H1 (cell line): ENCODE data around the gene SMIM9. TPM values are rescaled to one million over a fixed set of nuclear protein-coding genes. Genes with fewer than 3 reads are reported as not detected.

Experiments
- CTCF ChIA-PET: fragments of 300-600 bp; sonication (Branson Sonifier 250); formaldehyde crosslinking; loops from one replicate; lab custom pipeline; 2021; ENCODE audit not compliant: partially characterized antibody; lab: Charles Lee
- POLR2A ChIA-PET: fragments of 300-600 bp; sonication (Branson Sonifier 250); formaldehyde crosslinking; loops from one replicate; lab custom pipeline; 2021; ENCODE audit warnings: inconsistent platforms; ENCODE audit not compliant: partially characterized antibody; lab: Charles Lee
- DNase-seq, 2 experiments: peaks; one replicate each; pipeline versions ENCODE4 v3.0.0 to v3.0.0-alpha.2; 2010 to 2022; ENCODE audit warnings: low spot score in 2 of 2, low read depth in 1 of 2, mixed read lengths in 1 of 2
- FAIRE-seq: peaks from 2 replicates; lab custom pipeline; 2011; peaks lifted over from hg19 to GRCh38; lab: Jason Lieb, UNC
- H2AFZ ChIP-seq: 2 replicates; pipeline ENCODE4 v1.8.1; 2012; ENCODE audit warnings: low read length, inconsistent platforms
- H2AK5ac ChIP-seq: 2 replicates; pipeline ENCODE4 v1.6.1; 2013; ENCODE audit warnings: low read depth, low read length
- H2BK120ac ChIP-seq: replicated peaks from 2 replicates; pipeline ENCODE3; 2013; ENCODE audit warnings: low read depth, low read length, inconsistent platforms
- H2BK12ac ChIP-seq: 2 replicates; pipeline ENCODE4 v1.6.1; 2013; ENCODE audit warnings: low read depth, low read length
- H2BK15ac ChIP-seq: 2 replicates; pipeline ENCODE4 v1.6.1; 2013; ENCODE audit warnings: low read length
- H2BK20ac ChIP-seq: 2 replicates; pipeline ENCODE4 v1.6.1; 2013; ENCODE audit warnings: low read length
- H2BK5ac ChIP-seq: 2 replicates; pipeline ENCODE4 v1.6.1; 2013; ENCODE audit warnings: low read depth, low read length
- H3K14ac ChIP-seq: 2 replicates; pipeline ENCODE4 v1.6.1; 2013; ENCODE audit warnings: inconsistent platforms; ENCODE audit not compliant: insufficient read length
- H3K18ac ChIP-seq: 2 replicates; pipeline ENCODE4 v1.6.1; 2013; ENCODE audit warnings: low read length; ENCODE audit errors: extremely low read depth
- H3K23ac ChIP-seq: 2 replicates; pipeline ENCODE4 v1.6.1; 2013; ENCODE audit warnings: inconsistent platforms; ENCODE audit not compliant: insufficient read length
- H3K23me2 ChIP-seq: 2 replicates; pipeline ENCODE4 v1.6.1; 2013; ENCODE audit warnings: low read depth, low read length
- H3K27ac ChIP-seq: 2 replicates; pipeline ENCODE4 v1.6.1; 2011; ENCODE audit warnings: low read depth, low read length, inconsistent platforms
- H3K27me3 ChIP-seq, 4 experiments: replicated peaks in 1 of 4; 1 replicate in 1 of 4; 2 replicates in 3 of 4; pipeline versions ENCODE4 v1.6.1 to v1.8.1; 2011 to 2013; ENCODE audit warnings: low read length in 3 of 4, mild to moderate bottlenecking in 3 of 4, inconsistent platforms in 2 of 4, mixed read lengths in 2 of 4, moderate library complexity in 1 of 4; ENCODE audit not compliant: control insufficient read depth in 3 of 4, insufficient read depth in 3 of 4; ENCODE audit errors: extremely low read depth in 1 of 4
- H3K36me3 ChIP-seq, 4 experiments: 2 replicates each; pipeline versions ENCODE4 v1.6.1 to v1.8.1; 2011 to 2013; ENCODE audit warnings: mild to moderate bottlenecking in 4 of 4, low read length in 3 of 4, moderate library complexity in 2 of 4, control low read depth in 1 of 4, inconsistent platforms in 1 of 4; ENCODE audit not compliant: insufficient read depth in 4 of 4, control insufficient read depth in 2 of 4
- H3K4ac ChIP-seq: replicated peaks from 2 replicates; pipeline ENCODE3; 2013; ENCODE audit warnings: low read length, low read depth, mixed read lengths, inconsistent platforms; ENCODE audit not compliant: insufficient read length
- H3K4me1 ChIP-seq, 4 experiments: replicated peaks in 1 of 4; 1 replicate in 1 of 4; 2 replicates in 3 of 4; pipeline versions ENCODE4 v1.6.1 to v1.8.1; 2011 to 2013; ENCODE audit warnings: low read length in 3 of 4, inconsistent platforms in 2 of 4, mixed read lengths in 1 of 4; ENCODE audit not compliant: insufficient read depth in 4 of 4, control insufficient read depth in 3 of 4
- H3K4me2 ChIP-seq, 2 experiments: 2 replicates each; pipeline versions ENCODE4 v1.6.1 to v1.8.1; 2011 to 2013; ENCODE audit warnings: low read depth in 2 of 2, low read length in 2 of 2, control low read depth in 1 of 2, inconsistent platforms in 1 of 2, mild to moderate bottlenecking in 1 of 2; ENCODE audit not compliant: insufficient read depth in 1 of 2
- H3K4me3 ChIP-seq, 4 experiments: fragments of 200-600, 300-600 bp in 1 of 4; sonication (generic), shearing (Covaris generic), sonication (Bioruptor Twin) in 1 of 4; 2 replicates each; pipeline versions ENCODE4 v1.5.1 to v1.8.1; 2011 to 2016; ENCODE audit warnings: low read length in 4 of 4, low read depth in 3 of 4, control low read depth in 2 of 4, inconsistent platforms in 2 of 4, mild to moderate bottlenecking in 2 of 4, mixed read lengths in 1 of 4, moderate library complexity in 1 of 4; ENCODE audit not compliant: insufficient read depth in 2 of 4; ENCODE audit errors: extremely low read depth in 1 of 4
- H3K56ac ChIP-seq: replicated peaks from 2 replicates; pipeline ENCODE3; 2013; ENCODE audit warnings: low read depth, mild to moderate bottlenecking, mixed read lengths, low read length, inconsistent platforms; ENCODE audit not compliant: insufficient read length
- H3K79me1 ChIP-seq: 2 replicates; pipeline ENCODE4 v1.6.1; 2013; ENCODE audit warnings: low read depth, low read length, control low read depth
- H3K79me2 ChIP-seq, 2 experiments: 2 replicates each; pipeline versions ENCODE4 v1.6.1 to v1.8.1; 2012 to 2013; ENCODE audit warnings: low read length in 2 of 2, mild to moderate bottlenecking in 2 of 2, inconsistent platforms in 1 of 2; ENCODE audit not compliant: insufficient read depth in 2 of 2, control insufficient read depth in 1 of 2
- H3K9ac ChIP-seq, 4 experiments: replicated peaks in 1 of 4; 1 replicate in 1 of 4; 2 replicates in 3 of 4; pipeline versions ENCODE4 v1.6.1 to v1.8.1; 2011 to 2013; ENCODE audit warnings: low read depth in 3 of 4, low read length in 3 of 4, control low read depth in 2 of 4, mild to moderate bottlenecking in 2 of 4, moderate library complexity in 2 of 4, inconsistent platforms in 1 of 4; ENCODE audit errors: extremely low read depth in 1 of 4
- H3K9me3 ChIP-seq, 2 experiments: 2 replicates each; pipeline versions ENCODE4 v1.6.1 to v1.8.1; 2012 to 2013; ENCODE audit warnings: mild to moderate bottlenecking in 2 of 2, moderate library complexity in 2 of 2, control low read depth in 1 of 2, inconsistent platforms in 1 of 2, low read depth in 1 of 2, low read length in 1 of 2, mixed read lengths in 1 of 2; ENCODE audit not compliant: insufficient read depth in 2 of 2
- H4K20me1 ChIP-seq, 2 experiments: replicated peaks in 1 of 2; 2 replicates each; pipeline versions ENCODE3 to v1.8.1; 2011 to 2013; ENCODE audit warnings: inconsistent platforms in 2 of 2, low read length in 2 of 2, mild to moderate bottlenecking in 1 of 2; ENCODE audit not compliant: insufficient read depth in 2 of 2, control insufficient read depth in 1 of 2
- H4K5ac ChIP-seq: 2 replicates; pipeline ENCODE4 v1.6.1; 2013; ENCODE audit warnings: low read length, low read depth, mixed read lengths, inconsistent platforms; ENCODE audit not compliant: insufficient read length
- H4K8ac ChIP-seq: 2 replicates; pipeline ENCODE4 v1.8.0; 2013; ENCODE audit warnings: mild to moderate bottlenecking, moderate library complexity, low read length, inconsistent platforms; ENCODE audit not compliant: insufficient read depth; ENCODE audit errors: extremely low read depth
- H4K91ac ChIP-seq: replicated peaks from 2 replicates; pipeline ENCODE3; 2013; ENCODE audit warnings: low read length, mixed read lengths, inconsistent platforms; ENCODE audit not compliant: insufficient read length
- HDAC2 ChIP-seq, 2 experiments: fragments of 300-600 bp in 1 of 2; sonication (generic) in 1 of 2; IDR thresholded peaks; 2 replicates each; pipeline ENCODE4 v1.6.1; 2011 to 2012; ENCODE audit warnings: low read depth in 2 of 2, low read length in 2 of 2, mild to moderate bottlenecking in 2 of 2, moderate library complexity in 2 of 2, borderline replicate concordance in 1 of 2, inconsistent platforms in 1 of 2
- JUN ChIP-seq: IDR thresholded peaks from 2 replicates; pipeline ENCODE4 v1.6.1; 2011; ENCODE audit warnings: low read depth, mild to moderate bottlenecking, improper control_type of control experiment, low read length
- POLR2AphosphoS5 ChIP-seq: IDR thresholded peaks from 2 replicates; pipeline ENCODE4 v1.6.1; 2011; ENCODE audit warnings: low read depth, low read length
- WGBS, 2 experiments: shearing (Covaris generic) in 1 of 2; methylation state at CpG; one replicate each; pipeline versions ENCODE4 v1.1.6 to v1.1.7; 2013 to 2015; ENCODE audit warnings: low lambda C conversion rate in 2 of 2, mixed read lengths in 2 of 2, inconsistent platforms in 1 of 2, low coverage in 1 of 2, missing lambda C conversion rate in 1 of 2; ENCODE audit not compliant: insufficient replicate concordance in 2 of 2, insufficient coverage in 1 of 2, insufficient read length in 1 of 2; ENCODE audit errors: extremely low coverage in 1 of 2, missing lambda C conversion rate in 1 of 2; 5-methylcytosine and 5-hydroxymethylcytosine counted together
- polyA plus RNA-seq, 7 experiments: library from polyadenylated mRNA; depleted of rRNA in 3 of 7; stranded (reverse) in 5 of 7; unstranded in 2 of 7; fragments of >200 nt in 5 of 7; fragments of 200-250 nt in 2 of 7; gene quantifications; 1 replicate in 5 of 7; 2 replicates in 1 of 7; 4 replicates in 1 of 7; pipeline versions ENCODE4 v1.2.1 to v1.2.3, GENCODE V29; 2011 to 2013; ENCODE audit warnings: missing spikeins in 2 of 7, mixed read lengths in 2 of 7
- total RNA-seq: library from RNA; stranded (reverse); fragmentation: NEBNext Ultra II Directional; extraction: Animal tissue kit (Norgen Biotek cat#: 25700); gene quantifications from 2 replicates; pipeline ENCODE4 v1.2.1, GENCODE V29; 2021

SMIM9 gene
- total and polyA plus RNA-seq, 2 of the 8 experiments (the other 6 are each of a cell fraction or from before 2014, with no cell fraction given) = not detected

DNA sequence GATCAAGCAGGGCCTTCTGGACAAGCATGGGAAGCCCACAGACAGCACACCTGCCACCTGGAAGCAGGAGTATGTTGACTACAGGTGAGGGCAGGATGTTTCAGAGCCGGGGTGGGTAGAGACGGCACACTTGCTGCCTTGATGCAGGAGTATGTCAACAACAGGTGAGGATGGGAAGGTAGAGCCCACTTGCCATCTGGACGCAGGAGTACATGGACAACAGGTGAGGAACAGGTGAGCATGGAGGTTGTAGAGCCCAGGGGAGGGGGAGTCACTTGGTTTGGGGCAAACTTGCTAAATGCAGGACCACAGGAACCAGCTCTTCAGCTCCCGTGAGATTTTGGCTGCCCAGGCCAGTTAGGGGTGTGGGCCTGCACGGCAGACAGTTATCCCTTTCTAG, 59.8 kb downstream of the SMIM9 start:
- DNase-seq (no peak), FAIRE-seq (no peak)
- H2AK5ac ChIP-seq = no peak overlapping the region
- no peak overlapping the region for H3K27ac ChIP-seq
- H3K4me1 ChIP-seq = no peaks in the 10 kb centered on the region
- no peak overlapping the region for H2BK15ac ChIP-seq
- H2BK20ac ChIP-seq = no peak overlapping the region
- 80% methylated on average over 4 of the region's 5 CpGs; no CpG with 5 or more reads in 1 of the 2 experiments for WGBS, 2 experiments
- peaks cover 27 to 68% (median 49%) of the 10 kb centered on the region in 4 experiments for H3K36me3 ChIP-seq
- no peak overlapping the region for H4K91ac ChIP-seq
- no peaks in the 10 kb centered on the region for H3K79me1 ChIP-seq
- H2AFZ ChIP-seq = no peak overlapping the region
- H3K56ac ChIP-seq = no peak overlapping the region
- no peaks in the 10 kb centered on the region for H3K79me2 ChIP-seq
- H3K9me3 ChIP-seq = no peaks in the 10 kb centered on the region
- H4K5ac ChIP-seq = no peak overlapping the region
- CTCF ChIA-PET = no interaction called here
- no peak overlapping the region for H3K4me3 ChIP-seq
- H3K9ac ChIP-seq = no peak overlapping the region
- H2BK120ac ChIP-seq = no peak overlapping the region
- H2BK5ac ChIP-seq = no peak overlapping the region
- H3K4ac ChIP-seq = no peak overlapping the region
- POLR2A ChIA-PET = interaction anchor here (0.7 to 12.2 kb wide), 2 partner anchors 8 to 46 kb away, joined by 3 to 146 read pairs; partner anchors contain the start of gene DKC1
- TF ChIP-seq HDAC2 (IDR thresholded peaks at IDR 0.05; ENCODE audit: borderline replicate concordance in 1 of 2, low read depth in 2 of 2, low read length in 2 of 2) = no peak
- TF ChIP-seq JUN = no peak
- peak; percentile 35; the same call in 1 of the 2 replicates for TF ChIP-seq POLR2AphosphoS5
- no peak overlapping the region for H3K23ac ChIP-seq
- H3K23me2 ChIP-seq = no peaks in the 10 kb centered on the region
- H3K14ac ChIP-seq = no peak overlapping the region
- H3K4me2 ChIP-seq = no peak overlapping the region
- H2BK12ac ChIP-seq = no peak overlapping the region
- no peak overlapping the region; the same call in 1 of the 2 replicates for H4K8ac ChIP-seq
- no peak overlapping the region for H3K18ac ChIP-seq
- peaks cover 5 to 11% of the 10 kb centered on the region in 2 experiments for H4K20me1 ChIP-seq
- H3K27me3 ChIP-seq = no peaks in the 10 kb centered on the region

Other genes with a start within 250 kb of the SMIM9 start
- gene CTAG1A, start 249.5 kb downstream of the SMIM9 start, total RNA-seq = not detected in 2 replicates
- not detected in 2 replicates for gene CTAG1A, start 249.5 kb downstream of the SMIM9 start, polyA plus RNA-seq (2011; rRNA removed)
- gene CTAG1B, start 215.4 kb downstream of the SMIM9 start, total RNA-seq = not detected in 2 replicates
- gene CTAG1B, start 215.4 kb downstream of the SMIM9 start, polyA plus RNA-seq (2011; rRNA removed) = not detected in 2 replicates
- not detected in 2 replicates for gene CTAG2, start 181.1 kb downstream of the SMIM9 start, total RNA-seq
- gene CTAG2, start 181.1 kb downstream of the SMIM9 start, polyA plus RNA-seq (2011; rRNA removed) = not detected in 2 replicates
- 1.2 and 1.5 TPM in 2 replicates for gene GAB3, start 83.6 kb downstream of the SMIM9 start, total RNA-seq
- gene GAB3, start 83.6 kb downstream of the SMIM9 start, polyA plus RNA-seq (2011; rRNA removed) = 0.48 and 0.52 TPM in 2 replicates
- gene DKC1, start 71.8 kb downstream of the SMIM9 start, total RNA-seq = 134 and 143 TPM in 2 replicates
- 54.7 and 65.6 TPM in 2 replicates for gene DKC1, start 71.8 kb downstream of the SMIM9 start, polyA plus RNA-seq (2011; rRNA removed)
- gene MPP1, start 29.2 kb downstream of the SMIM9 start, total RNA-seq = 12.9 and 13.4 TPM in 2 replicates
- gene MPP1, start 29.2 kb downstream of the SMIM9 start, polyA plus RNA-seq (2011; rRNA removed) = 6.2 and 7.6 TPM in 2 replicates
- gene F8A1, start 51.7 kb upstream of the SMIM9 start, total RNA-seq = 26.8 and 30.2 TPM in 2 replicates
- gene F8A1, start 51.7 kb upstream of the SMIM9 start, polyA plus RNA-seq (2011; rRNA removed) = 17.0 and 18.9 TPM in 2 replicates
- gene F8, start 188.1 kb upstream of the SMIM9 start, total RNA-seq = 2.3 and 2.6 TPM in 2 replicates
- gene F8, start 188.1 kb upstream of the SMIM9 start, polyA plus RNA-seq (2011; rRNA removed) = 1.1 TPM in 2 replicates
- 66.0 and 67.7 TPM in 2 replicates for gene FUNDC2, start 192.2 kb upstream of the SMIM9 start, total RNA-seq
- 58.9 and 93.7 TPM in 2 replicates for gene FUNDC2, start 192.2 kb upstream of the SMIM9 start, polyA plus RNA-seq (2011; rRNA removed)
- 3.7 and 6.0 TPM in 2 replicates for gene CMC4, start 236.5 kb upstream of the SMIM9 start, total RNA-seq
- 7.8 and 8.8 TPM in 2 replicates for gene CMC4, start 236.5 kb upstream of the SMIM9 start, polyA plus RNA-seq (2011; rRNA removed)
- 12.3 and 18.3 TPM in 2 replicates for gene MTCP1, start 236.5 kb upstream of the SMIM9 start, total RNA-seq
- 1.2 and 2.0 TPM in 2 replicates for gene MTCP1, start 236.5 kb upstream of the SMIM9 start, polyA plus RNA-seq (2011; rRNA removed)
- gene BRCC3, start 236.8 kb upstream of the SMIM9 start, total RNA-seq = 23.2 and 23.7 TPM in 2 replicates
- 7.9 and 13.1 TPM in 2 replicates for gene BRCC3, start 236.8 kb upstream of the SMIM9 start, polyA plus RNA-seq (2011; rRNA removed)